Endothelial cell of umbilical vein (primary cell): ENCODE data around the gene MED12L. TPM values are rescaled to one million over a fixed set of nuclear protein-coding genes. Genes with fewer than 3 reads are reported as not detected.

Source experiments
- BruUV-seq: library from RNA; stranded (reverse); fragments of 400-500 nt; replicated peaks from 2 replicates; lab custom pipeline; 2021; lab: Mats Ljungman, UMichigan
- CTCF ChIA-PET: fragments of 300-600, 350-600 bp; sonication (Branson Sonifier 250); formaldehyde crosslinking; loops from one replicate; lab custom pipeline; 2021; ENCODE audit warnings: antibody characterized with exemption, inconsistent platforms; lab: Charles Lee
- POLR2A ChIA-PET: fragments of 300-600, 350-600 bp; sonication (Branson Sonifier 250); formaldehyde crosslinking; loops from one replicate; lab custom pipeline; 2021; ENCODE audit warnings: antibody characterized with exemption, inconsistent platforms; lab: Charles Lee
- DNase-seq: peaks from one replicate; pipeline ENCODE4 v3.0.0-alpha.2; 2011; ENCODE audit warnings: low read depth, low spot score
- FAIRE-seq: peaks from 2 replicates; lab custom pipeline; 2011; peaks lifted over from hg19 to GRCh38; lab: Jason Lieb, UNC
- H2AFZ ChIP-seq: 2 replicates; pipeline ENCODE4 v1.6.0; 2012; ENCODE audit warnings: low read depth, low read length, control low read depth, inconsistent platforms
- H3K27ac ChIP-seq: 2 replicates; pipeline ENCODE4 v1.5.1; 2011; ENCODE audit warnings: low read depth, mild to moderate bottlenecking, control low read depth, low read length, moderate library complexity; ENCODE audit not compliant: insufficient read depth
- H3K27me3 ChIP-seq, 2 experiments: 2 replicates each; pipeline versions ENCODE4 v1.6.0 to v1.6.1; 2011; ENCODE audit warnings: low read length in 2 of 2, mixed read lengths in 1 of 2; ENCODE audit not compliant: control insufficient read depth in 2 of 2, insufficient read depth in 2 of 2
- H3K36me3 ChIP-seq, 2 experiments: 2 replicates in 1 of 2; 3 replicates in 1 of 2; pipeline ENCODE4 v1.5.1; 2011; ENCODE audit warnings: low read length in 2 of 2, mild to moderate bottlenecking in 1 of 2, moderate library complexity in 1 of 2; ENCODE audit not compliant: control insufficient read depth in 2 of 2, insufficient read depth in 2 of 2; ENCODE audit errors: extremely low read depth in 1 of 2
- H3K4me1 ChIP-seq: 3 replicates; pipeline ENCODE4 v1.5.1; 2011; ENCODE audit warnings: mild to moderate bottlenecking, low read length; ENCODE audit not compliant: control insufficient read depth, insufficient read depth; ENCODE audit errors: extremely low read depth
- H3K4me2 ChIP-seq: 2 replicates; pipeline ENCODE4 v1.6.1; 2011; ENCODE audit warnings: low read length, control low read depth, mixed read lengths; ENCODE audit not compliant: insufficient read depth
- H3K4me3 ChIP-seq, 3 experiments: fragments of 200-600 bp in 1 of 3; sonication (generic), shearing (Covaris generic) in 1 of 3; replicated peaks in 1 of 3; 2 replicates each; pipeline ENCODE4 v1.5.1; 2011 to 2016; ENCODE audit warnings: control low read depth in 3 of 3, low read length in 3 of 3, mild to moderate bottlenecking in 2 of 3, inconsistent platforms in 1 of 3, low read depth in 1 of 3, moderate library complexity in 1 of 3; ENCODE audit not compliant: insufficient read depth in 1 of 3
- H3K79me2 ChIP-seq: 2 replicates; pipeline ENCODE4 v1.6.0; 2012; ENCODE audit warnings: low read length, inconsistent platforms; ENCODE audit not compliant: control insufficient read depth, insufficient read depth
- H3K9ac ChIP-seq: replicated peaks from 2 replicates; pipeline ENCODE3; 2011; ENCODE audit warnings: low read length, control low read depth; ENCODE audit not compliant: insufficient read depth; ENCODE audit errors: extremely low read depth
- H3K9me1 ChIP-seq: replicated peaks from 3 replicates; pipeline ENCODE4 v1.6.0; 2011; ENCODE audit warnings: mild to moderate bottlenecking, low read length; ENCODE audit not compliant: control insufficient read depth, insufficient read depth; ENCODE audit errors: extremely low read depth
- H3K9me3 ChIP-seq: replicated peaks from 2 replicates; pipeline ENCODE4 v1.5.1; 2012; ENCODE audit warnings: low read length, inconsistent platforms; ENCODE audit not compliant: control insufficient read depth, insufficient read depth
- H4K20me1 ChIP-seq: replicated peaks from 2 replicates; pipeline ENCODE3; 2011; ENCODE audit warnings: mild to moderate bottlenecking, low read length; ENCODE audit not compliant: control insufficient read depth, insufficient read depth; ENCODE audit errors: extremely low read depth
- CTCF ChIP-seq, 2 donors: IDR thresholded peaks; 1 replicate in 1 of 2; 2 replicates in 1 of 2; pipeline ENCODE4 v1.5.1; 2011; ENCODE audit warnings: low read length in 2 of 2, mild to moderate bottlenecking in 2 of 2, moderate library complexity in 2 of 2, control low read depth in 1 of 2, inconsistent platforms in 1 of 2, low read depth in 1 of 2; ENCODE audit not compliant: insufficient read depth in 1 of 2; ENCODE audit errors: extremely low read depth in 1 of 2
- EZH2 ChIP-seq: IDR thresholded peaks from 2 replicates; pipeline ENCODE4 v1.6.1; 2012; ENCODE audit warnings: borderline replicate concordance, low read depth, mild to moderate bottlenecking, moderate library complexity, low read length, inconsistent platforms; ENCODE audit not compliant: severe bottlenecking
- FOS ChIP-seq: IDR thresholded peaks from 2 replicates; pipeline ENCODE4 v1.6.1; 2011; ENCODE audit warnings: mild to moderate bottlenecking, low read length, moderate library complexity, borderline replicate concordance; ENCODE audit not compliant: insufficient read depth
- GATA2 ChIP-seq: IDR thresholded peaks from 2 replicates; pipeline ENCODE4 v1.7.0; 2011; ENCODE audit warnings: low read depth, mild to moderate bottlenecking, moderate library complexity, mixed read lengths, low read length; ENCODE audit not compliant: insufficient read length, insufficient read depth
- JUN ChIP-seq: IDR thresholded peaks from 2 replicates; pipeline ENCODE4 v1.6.1; 2011; ENCODE audit warnings: borderline replicate concordance, low read depth; ENCODE audit not compliant: insufficient read length, insufficient read depth
- MAX ChIP-seq: IDR thresholded peaks from 2 replicates; pipeline ENCODE4 v1.6.1; 2011; ENCODE audit not compliant: insufficient read depth, insufficient read length
- MYC ChIP-seq: IDR thresholded peaks from one replicate; pipeline ENCODE4 v1.6.1; 2011; ENCODE audit warnings: mild to moderate bottlenecking, low read depth, low read length
- POLR2A ChIP-seq: IDR thresholded peaks from 2 replicates; pipeline ENCODE4 v1.6.1; 2012; ENCODE audit warnings: low read depth, mild to moderate bottlenecking, control low read depth, low read length
- POLR2AphosphoS5 ChIP-seq: IDR thresholded peaks from 2 replicates; pipeline ENCODE4 v1.6.1; 2012; ENCODE audit warnings: low read depth, mild to moderate bottlenecking, control low read depth, low read length, moderate library complexity; ENCODE audit not compliant: insufficient read depth
- dilution Hi-C: fragments of 300-500 bp; cut with MboI; formaldehyde crosslinking; loops from one replicate; pipeline ENCODE4 v1.15.0; 2019; ENCODE audit warnings: low sequenced_read_pairs; ENCODE audit not compliant: extremely low pct_ligation_motif_present
- intact Hi-C: fragments of 100-400 bp; cut with micrococcal nuclease; formaldehyde crosslinking; loops from one replicate; pipeline ENCODE4 v1.10.0; 2022
- polyA plus RNA-seq, 4 experiments: library from polyadenylated mRNA; depleted of rRNA in 3 of 4; stranded (reverse) in 3 of 4; unstranded in 1 of 4; fragments of >200 nt; gene quantifications; 2 replicates each; pipeline versions ENCODE4 v1.2.1 to v1.2.3, GENCODE V29; 2011 to 2012; ENCODE audit warnings: missing spikeins in 1 of 4
- total RNA-seq: library from RNA; stranded (reverse); gene quantifications from 2 replicates; pipeline ENCODE4 v1.2.3, GENCODE V29; 2021

MED12L gene
- total and polyA plus RNA-seq, 2 donors (not counting 3 experiments of a cell fraction or from before 2014, with no cell fraction given) = 0.03 to 0.27 TPM

- no peak overlapping the region for H3K27ac ChIP-seq
- TF ChIP-seq POLR2AphosphoS5 = no peak
- TF ChIP-seq MYC = no peak
- no peak for TF ChIP-seq GATA2
- TF ChIP-seq CTCF (IDR thresholded peaks at IDR 0.05; ENCODE audit: extremely low read depth in 1 of 2, insufficient read depth in 1 of 2, low read depth in 1 of 2, low read length in 2 of 2) = no peak
- no peak for TF ChIP-seq FOS
- TF ChIP-seq MAX = no peak
- no peak for TF ChIP-seq EZH2
- TF ChIP-seq POLR2A = no peak
- no peak for TF ChIP-seq JUN
- no peaks in the 10 kb centered on the region for H3K79me2 ChIP-seq
- no TSS peak for BruUV-seq
- ChIA-PET CTCF (no interaction called here), POLR2A (no interaction called here)
- no peaks in the 10 kb centered on the region for H4K20me1 ChIP-seq
- intact Hi-C loops = no loop called here
- dilution Hi-C loops = no loop called here
- H3K4me1 ChIP-seq = no peaks in the 10 kb centered on the region
- FAIRE-seq = no peak
- H3K36me3 ChIP-seq = no peaks in the 10 kb centered on the region
- H3K9me1 ChIP-seq = no peaks in the 10 kb centered on the region
- H2AFZ ChIP-seq = no peak overlapping the region
- no peaks in the 10 kb centered on the region for H3K27me3 ChIP-seq
- no peak overlapping the region for H3K9ac ChIP-seq
- H3K9me3 ChIP-seq = no peaks in the 10 kb centered on the region
- H3K4me3 ChIP-seq = no peak overlapping the region
- H3K4me2 ChIP-seq = no peak overlapping the region
- no peak for DNase-seq
Measured at GRCh38 chr3:151192545-151192944, 107.1 kb downstream of the MED12L start.
